H9 (cell line): ENCODE measurements around the gene CHCHD3. TPM values are rescaled to one million over a fixed set of nuclear protein-coding genes. Genes with fewer than 3 reads are reported as not detected.
A peak's percentile ranks its signal among the peaks of the same experiment; 100 is the strongest.

Source experiments
- DNase-seq: peaks from one replicate; pipeline ENCODE4 v3.0.0-alpha.2; 2017
- H2AFZ ChIP-seq: one replicate; pipeline ENCODE4 v1.6.1; 2013; ENCODE audit warnings: mild to moderate bottlenecking, low read length, control low read depth, moderate library complexity
- H2AK5ac ChIP-seq: 2 replicates; pipeline ENCODE4 v1.6.1; 2013; ENCODE audit warnings: low read length, control low read depth, mixed read lengths; ENCODE audit not compliant: insufficient read length
- H2BK120ac ChIP-seq: one replicate; pipeline ENCODE4 v1.6.1; 2013; ENCODE audit warnings: low read depth, mild to moderate bottlenecking, low read length, control low read depth, inconsistent platforms; ENCODE audit not compliant: poor library complexity, severe bottlenecking
- H2BK12ac ChIP-seq: 2 replicates; pipeline ENCODE4 v1.6.1; 2013; ENCODE audit warnings: low read length, control low read depth, mixed read lengths, low read depth; ENCODE audit not compliant: insufficient read length
- H2BK15ac ChIP-seq: 2 replicates; pipeline ENCODE4 v1.6.1; 2013; ENCODE audit warnings: low read depth, low read length, control low read depth
- H2BK20ac ChIP-seq: one replicate; pipeline ENCODE4 v1.6.1; 2013; ENCODE audit warnings: low read depth, mild to moderate bottlenecking, low read length, control low read depth, inconsistent platforms; ENCODE audit not compliant: poor library complexity, severe bottlenecking
- H2BK5ac ChIP-seq: 2 replicates; pipeline ENCODE4 v1.6.1; 2013; ENCODE audit warnings: low read length, control low read depth, mixed read lengths; ENCODE audit not compliant: insufficient read length
- H3K14ac ChIP-seq: 2 replicates; pipeline ENCODE4 v1.6.1; 2013; ENCODE audit warnings: low read length, control low read depth; ENCODE audit not compliant: insufficient read depth
- H3K18ac ChIP-seq: 2 replicates; pipeline ENCODE4 v1.6.1; 2013; ENCODE audit warnings: low read depth, mild to moderate bottlenecking, mixed read lengths, low read length, control low read depth; ENCODE audit not compliant: insufficient read length
- H3K23ac ChIP-seq: 2 replicates; pipeline ENCODE4 v1.6.1; 2013; ENCODE audit warnings: low read length, control low read depth, mixed read lengths, low read depth; ENCODE audit not compliant: insufficient read length
- H3K23me2 ChIP-seq: 2 replicates; pipeline ENCODE4 v1.6.1; 2013; ENCODE audit warnings: low read depth, mild to moderate bottlenecking, mixed read lengths, low read length, control low read depth; ENCODE audit not compliant: insufficient read length, poor library complexity, severe bottlenecking
- H3K27ac ChIP-seq: 2 replicates; pipeline ENCODE4 v1.5.1; 2013; ENCODE audit warnings: low read length, control low read depth, mixed read lengths, low read depth; ENCODE audit not compliant: insufficient read length
- H3K27me3 ChIP-seq: 2 replicates; pipeline ENCODE4 v1.6.1; 2013; ENCODE audit warnings: low read length, control low read depth, inconsistent platforms; ENCODE audit not compliant: insufficient read depth
- H3K4ac ChIP-seq: 2 replicates; pipeline ENCODE4 v1.6.1; 2013; ENCODE audit warnings: low read depth, mild to moderate bottlenecking, control low read depth, inconsistent platforms, low read length, moderate library complexity
- H3K4me1 ChIP-seq: 2 replicates; pipeline ENCODE4 v1.6.1; 2013; ENCODE audit warnings: low read length, control low read depth, inconsistent platforms; ENCODE audit not compliant: insufficient read depth
- H3K4me2 ChIP-seq: 2 replicates; pipeline ENCODE4 v1.6.1; 2013; ENCODE audit warnings: low read length, control low read depth, mixed read lengths; ENCODE audit not compliant: insufficient read length, insufficient read depth
- H3K56ac ChIP-seq: 2 replicates; pipeline ENCODE4 v1.6.1; 2013; ENCODE audit warnings: low read depth, mild to moderate bottlenecking, mixed read lengths, low read length, control low read depth; ENCODE audit not compliant: insufficient read length
- H3K79me1 ChIP-seq: 2 replicates; pipeline ENCODE4 v1.6.1; 2013; ENCODE audit warnings: low read depth, mild to moderate bottlenecking, moderate library complexity, low read length, control low read depth, inconsistent platforms; ENCODE audit not compliant: insufficient read depth, poor library complexity, severe bottlenecking
- H3K79me2 ChIP-seq: 2 replicates; pipeline ENCODE4 v1.6.1; 2013; ENCODE audit warnings: low read length, control low read depth, inconsistent platforms; ENCODE audit not compliant: insufficient read depth
- H3K9ac ChIP-seq: 2 replicates; pipeline ENCODE4 v1.6.1; 2013; ENCODE audit warnings: low read length, control low read depth, mixed read lengths; ENCODE audit not compliant: insufficient read length; ENCODE audit errors: extremely low read depth
- H3K9me3 ChIP-seq: one replicate; pipeline ENCODE4 v1.6.1; 2013; ENCODE audit warnings: low read depth, low read length, inconsistent platforms; ENCODE audit not compliant: control insufficient read depth
- H3T11ph ChIP-seq: one replicate; pipeline ENCODE4 v1.6.1; 2013; ENCODE audit warnings: mild to moderate bottlenecking, low read length, control low read depth, inconsistent platforms
- H4K20me1 ChIP-seq: one replicate; pipeline ENCODE4 v1.6.1; 2013; ENCODE audit not compliant: control insufficient read depth, insufficient read length, insufficient read depth
- H4K5ac ChIP-seq: 2 replicates; pipeline ENCODE4 v1.6.1; 2013; ENCODE audit warnings: low read depth, mild to moderate bottlenecking, mixed read lengths, low read length, control low read depth; ENCODE audit not compliant: insufficient read length
- H4K8ac ChIP-seq: replicated peaks from 2 replicates; pipeline ENCODE4 v1.6.1; 2013; ENCODE audit warnings: low read length, control low read depth, mixed read lengths, low read depth; ENCODE audit not compliant: insufficient read length
- H4K91ac ChIP-seq: 2 replicates; pipeline ENCODE4 v1.6.1; 2013; ENCODE audit warnings: low read depth, mild to moderate bottlenecking, moderate library complexity, mixed read lengths, low read length, control low read depth; ENCODE audit not compliant: insufficient read length
- H3K27ac Mint-ChIP-seq, 3 experiments: 2 replicates in 2 of 3; 3 replicates in 1 of 3; pipeline ENCODE4 v1.8.0; 2020 to 2021; ENCODE audit warnings: mixed read lengths in 3 of 3, mild to moderate bottlenecking in 1 of 3, moderate library complexity in 1 of 3
- H3K27me3 Mint-ChIP-seq: 2 replicates; pipeline ENCODE4 v1.8.0; 2021; ENCODE audit warnings: low read depth, mild to moderate bottlenecking, moderate library complexity, mixed read lengths
- H3K36me3 Mint-ChIP-seq, 3 experiments: 2 replicates in 2 of 3; 3 replicates in 1 of 3; pipeline ENCODE4 v1.8.0; 2020 to 2021; ENCODE audit warnings: low read depth in 3 of 3, mixed read lengths in 3 of 3; ENCODE audit not compliant: insufficient read depth in 1 of 3
- H3K4me1 Mint-ChIP-seq, 2 experiments: 2 replicates each; pipeline ENCODE4 v1.8.0; 2020; ENCODE audit warnings: mixed read lengths in 2 of 2
- H3K4me3 Mint-ChIP-seq, 2 experiments: 2 replicates in 1 of 2; 3 replicates in 1 of 2; pipeline ENCODE4 v1.8.0; 2020 to 2021; ENCODE audit warnings: mild to moderate bottlenecking in 2 of 2, mixed read lengths in 2 of 2, moderate library complexity in 1 of 2
- H3K9me3 Mint-ChIP-seq, 2 experiments: 2 replicates in 1 of 2; 3 replicates in 1 of 2; pipeline ENCODE4 v1.8.0; 2020; ENCODE audit warnings: mild to moderate bottlenecking in 2 of 2, mixed read lengths in 2 of 2, moderate library complexity in 1 of 2
- WGBS: extraction: QIAGEN DNeasy Blood & Tissue Kit; methylation state at CpG from one replicate; pipeline ENCODE4 v1.1.7; 2013; ENCODE audit warnings: missing lambda C conversion rate, low lambda C conversion rate, mixed read lengths; ENCODE audit not compliant: insufficient read length; ENCODE audit errors: extremely low coverage; 5-methylcytosine and 5-hydroxymethylcytosine counted together
- total RNA-seq: library from RNA; stranded (reverse); gene quantifications from 2 replicates; pipeline ENCODE4 v1.2.1, GENCODE V29; 2021
- TF ChIP-seq, protein P1 (sequence below): fragments of 200-600 bp; sonication (generic); conservative IDR thresholded peaks from 3 replicates; pipeline ENCODE4 v1.8.0; 2021; ENCODE audit warnings: antibody characterized with exemption, mild to moderate bottlenecking

Gene CHCHD3
- total RNA-seq, 1 experiment from 2014 or later = 104 TPM

DNA sequence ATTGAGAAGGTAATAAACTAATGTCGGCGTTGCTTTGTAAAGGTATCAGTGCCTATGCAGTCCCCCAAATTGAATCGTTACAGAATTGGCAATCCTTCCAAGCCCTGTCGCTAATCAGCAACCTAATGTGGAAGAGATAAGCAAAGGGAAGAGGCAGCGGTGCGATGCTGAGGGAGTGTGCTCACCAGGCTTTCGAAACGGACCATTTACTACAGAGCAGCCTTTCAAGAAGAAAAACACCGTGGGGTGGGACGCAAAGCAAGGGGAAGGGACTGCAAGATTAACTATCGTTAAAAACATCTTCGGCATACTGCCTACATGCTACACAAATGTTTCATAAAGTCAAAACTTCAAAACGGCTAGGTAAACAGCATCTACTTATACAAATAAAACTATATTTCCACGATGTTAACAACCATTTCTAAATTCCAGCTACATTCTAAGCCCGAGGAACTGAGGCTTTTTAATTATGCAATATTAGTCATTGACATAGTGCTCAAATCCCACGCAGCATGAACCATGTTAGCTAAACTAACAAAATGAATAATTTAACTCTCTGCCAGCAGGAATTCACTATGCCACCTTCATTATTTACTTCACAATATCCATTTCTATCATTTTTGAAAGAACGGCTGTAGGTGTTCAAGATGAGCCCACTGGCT, 85.2 kb downstream of the CHCHD3 start:
- Histone ChIP-seq H3K79me1 (peaks cover 16% of the 10 kb centered on the region), H3K56ac (no peak overlapping the region), H2AFZ (no peak overlapping the region), H3K18ac (no peak overlapping the region), H4K8ac (no peak overlapping the region), H3T11ph (no peak overlapping the region), H4K5ac (no peak overlapping the region), H3K4me2 (no peak overlapping the region), H2BK5ac (peak overlapping the region; percentile 69), H3K9me3 (no peaks in the 10 kb centered on the region), H3K4ac (no peak overlapping the region), H2BK20ac (no peak overlapping the region), H3K9ac (no peak overlapping the region), H3K14ac (peak overlapping the region; percentile 71; the same call in 1 of the 2 replicates), H4K20me1 (no peaks in the 10 kb centered on the region), H3K23me2 (no peaks in the 10 kb centered on the region), H3K27me3 (no peaks in the 10 kb centered on the region), H2BK12ac (no peak overlapping the region), H4K91ac (no peak overlapping the region), H3K23ac (no peak overlapping the region), H3K79me2 (peaks cover 16% of the 10 kb centered on the region; the same call in 1 of the 2 replicates), H2AK5ac (no peak overlapping the region), H3K4me1 (peaks cover 2% of the 10 kb centered on the region; the same call in 1 of the 2 replicates), H2BK15ac (no peak overlapping the region), H3K27ac (no peak overlapping the region), H2BK120ac (no peak overlapping the region)
- Mint-ChIP-seq H3K36me3 (no peaks in the 10 kb centered on the region), H3K27ac (peak overlapping the region in 2 of 3 experiments; percentile 12 to 33; a peak in 3 of 7 replicates), H3K9me3 (no peaks in the 10 kb centered on the region), H3K4me1 (peaks cover 60 to 74% of the 10 kb centered on the region in 2 experiments), H3K27me3 (no peaks in the 10 kb centered on the region), H3K4me3 (no peak overlapping the region)
- WGBS = no CpG with 5 or more reads among the region's 17 CpGs
- DNase-seq = no peak
- TF ChIP-seq, protein P1, sequence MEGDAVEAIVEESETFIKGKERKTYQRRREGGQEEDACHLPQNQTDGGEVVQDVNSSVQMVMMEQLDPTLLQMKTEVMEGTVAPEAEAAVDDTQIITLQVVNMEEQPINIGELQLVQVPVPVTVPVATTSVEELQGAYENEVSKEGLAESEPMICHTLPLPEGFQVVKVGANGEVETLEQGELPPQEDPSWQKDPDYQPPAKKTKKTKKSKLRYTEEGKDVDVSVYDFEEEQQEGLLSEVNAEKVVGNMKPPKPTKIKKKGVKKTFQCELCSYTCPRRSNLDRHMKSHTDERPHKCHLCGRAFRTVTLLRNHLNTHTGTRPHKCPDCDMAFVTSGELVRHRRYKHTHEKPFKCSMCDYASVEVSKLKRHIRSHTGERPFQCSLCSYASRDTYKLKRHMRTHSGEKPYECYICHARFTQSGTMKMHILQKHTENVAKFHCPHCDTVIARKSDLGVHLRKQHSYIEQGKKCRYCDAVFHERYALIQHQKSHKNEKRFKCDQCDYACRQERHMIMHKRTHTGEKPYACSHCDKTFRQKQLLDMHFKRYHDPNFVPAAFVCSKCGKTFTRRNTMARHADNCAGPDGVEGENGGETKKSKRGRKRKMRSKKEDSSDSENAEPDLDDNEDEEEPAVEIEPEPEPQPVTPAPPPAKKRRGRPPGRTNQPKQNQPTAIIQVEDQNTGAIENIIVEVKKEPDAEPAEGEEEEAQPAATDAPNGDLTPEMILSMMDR = no peak
